ENCODE data around the gene FAF1. TPM values are rescaled to one million over a fixed set of nuclear protein-coding genes. Genes with fewer than 3 reads are reported as not detected.

The FAF1 gene
- total and polyA plus RNA-seq, 4 donors, result 8.6 to 45.0 (median 18.2) TPM

DNA sequence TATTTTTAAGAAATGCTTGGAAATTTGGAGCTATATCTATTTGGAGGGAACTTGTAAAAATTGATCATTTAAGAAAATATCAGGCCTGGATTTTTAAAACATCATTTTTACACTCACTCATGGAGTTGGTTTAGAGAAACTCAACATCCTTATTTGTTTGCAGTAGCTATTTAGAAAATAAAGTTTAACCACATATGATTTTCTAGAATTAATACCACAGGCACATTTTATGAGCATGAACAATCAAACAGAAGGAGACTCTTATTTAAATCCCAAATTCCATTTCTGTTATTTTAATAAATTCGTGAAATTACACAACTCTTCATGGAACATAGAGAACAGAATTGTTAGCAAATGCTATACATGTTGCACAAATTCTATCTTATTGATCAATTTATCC lies 13.2 kb upstream of the FAF1 start (continued):
- TF ChIP-seq MAX (IDR thresholded peaks at IDR 0.05), result no peak
- no peak for TF ChIP-seq HNF4G (IDR thresholded peaks at IDR 0.05)
- no peak for TF ChIP-seq ATF3 (IDR thresholded peaks at IDR 0.05)
- TF ChIP-seq RAD21 (IDR thresholded peaks at IDR 0.05), result no peak
- TF ChIP-seq JUND (IDR thresholded peaks at IDR 0.05), result no peak
- no peak for TF ChIP-seq SP1 (IDR thresholded peaks at IDR 0.05)
- no peak for TF ChIP-seq FOXA2 (IDR thresholded peaks at IDR 0.05)
- TF ChIP-seq NR2F2 (IDR thresholded peaks at IDR 0.05), result no peak

GRCh38 chr1:50972766-50973165 lies 12.7 kb upstream of the FAF1 start:
- H3K9ac ChIP-seq (ENCODE audit: low read depth in 1 of 2, low read length in 2 of 2), result no peak overlapping the region
- WGBS, result 82% methylated on average over 1 of the region's 1 CpG

More at GRCh38 chr1:50972766-50973165, 12.7 kb upstream of the FAF1 start:
- TF ChIP-seq ATF3 (IDR thresholded peaks at IDR 0.05), result no peak
- no peak for TF ChIP-seq FOXA2 (IDR thresholded peaks at IDR 0.05)
- no peak for TF ChIP-seq FOXA1 (IDR thresholded peaks at IDR 0.05)
- TF ChIP-seq TAF1 (conservative IDR thresholded peaks at IDR 0.05), result no peak
- no peak for TF ChIP-seq MAX (IDR thresholded peaks at IDR 0.05)
- no peak for TF ChIP-seq RXRA (IDR thresholded peaks at IDR 0.05)
- no peak for TF ChIP-seq JUND (IDR thresholded peaks at IDR 0.05)
- no peak for TF ChIP-seq RAD21 (IDR thresholded peaks at IDR 0.05)
- TF ChIP-seq, protein P1, sequence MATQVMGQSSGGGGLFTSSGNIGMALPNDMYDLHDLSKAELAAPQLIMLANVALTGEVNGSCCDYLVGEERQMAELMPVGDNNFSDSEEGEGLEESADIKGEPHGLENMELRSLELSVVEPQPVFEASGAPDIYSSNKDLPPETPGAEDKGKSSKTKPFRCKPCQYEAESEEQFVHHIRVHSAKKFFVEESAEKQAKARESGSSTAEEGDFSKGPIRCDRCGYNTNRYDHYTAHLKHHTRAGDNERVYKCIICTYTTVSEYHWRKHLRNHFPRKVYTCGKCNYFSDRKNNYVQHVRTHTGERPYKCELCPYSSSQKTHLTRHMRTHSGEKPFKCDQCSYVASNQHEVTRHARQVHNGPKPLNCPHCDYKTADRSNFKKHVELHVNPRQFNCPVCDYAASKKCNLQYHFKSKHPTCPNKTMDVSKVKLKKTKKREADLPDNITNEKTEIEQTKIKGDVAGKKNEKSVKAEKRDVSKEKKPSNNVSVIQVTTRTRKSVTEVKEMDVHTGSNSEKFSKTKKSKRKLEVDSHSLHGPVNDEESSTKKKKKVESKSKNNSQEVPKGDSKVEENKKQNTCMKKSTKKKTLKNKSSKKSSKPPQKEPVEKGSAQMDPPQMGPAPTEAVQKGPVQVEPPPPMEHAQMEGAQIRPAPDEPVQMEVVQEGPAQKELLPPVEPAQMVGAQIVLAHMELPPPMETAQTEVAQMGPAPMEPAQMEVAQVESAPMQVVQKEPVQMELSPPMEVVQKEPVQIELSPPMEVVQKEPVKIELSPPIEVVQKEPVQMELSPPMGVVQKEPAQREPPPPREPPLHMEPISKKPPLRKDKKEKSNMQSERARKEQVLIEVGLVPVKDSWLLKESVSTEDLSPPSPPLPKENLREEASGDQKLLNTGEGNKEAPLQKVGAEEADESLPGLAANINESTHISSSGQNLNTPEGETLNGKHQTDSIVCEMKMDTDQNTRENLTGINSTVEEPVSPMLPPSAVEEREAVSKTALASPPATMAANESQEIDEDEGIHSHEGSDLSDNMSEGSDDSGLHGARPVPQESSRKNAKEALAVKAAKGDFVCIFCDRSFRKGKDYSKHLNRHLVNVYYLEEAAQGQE (IDR thresholded peaks at IDR 0.05), result no peak
- no peak for TF ChIP-seq EGR1 (IDR thresholded peaks at IDR 0.05; ENCODE audit: low read depth in 2 of 2)
- no peak for TF ChIP-seq HNF4G (IDR thresholded peaks at IDR 0.05)
- TF ChIP-seq SP1 (IDR thresholded peaks at IDR 0.05), result no peak
- no peak for TF ChIP-seq YY1 (IDR thresholded peaks at IDR 0.05)
- TF ChIP-seq CTCF (IDR thresholded peaks at IDR 0.05; ENCODE audit: low read depth, low read length, missing input control), result no peak
- TF ChIP-seq NR2F2 (IDR thresholded peaks at IDR 0.05), result no peak
- DNase-seq (ENCODE audit: low spot score), result no peak
- Histone ChIP-seq H3K4me3 (ENCODE audit: low read depth in 1 of 3, low read length in 3 of 3) (no peak overlapping the region), H3K36me3 (ENCODE audit: control insufficient read depth in 4 of 4, insufficient read depth in 3 of 4, low read depth in 1 of 4, low read length in 3 of 4) (no peaks in the 10 kb centered on the region), H3K9me3 (ENCODE audit: control insufficient read depth in 4 of 4, low read length in 3 of 4) (no peaks in the 10 kb centered on the region), H3K27ac (ENCODE audit: low read depth in 1 of 2, low read length in 2 of 2) (no peak overlapping the region), H3K27me3 (ENCODE audit: control insufficient read depth in 4 of 4, insufficient read depth in 4 of 4, low read length in 3 of 4) (no peaks in the 10 kb centered on the region), H3K4me1 (ENCODE audit: control insufficient read depth in 4 of 4, insufficient read depth in 4 of 4, low read length in 3 of 4) (peaks cover 2 to 20% (median 13%) of the 10 kb centered on the region in 4 donors)

All from liver (tissue), 9 donors.